HEK293 (cell line): ENCODE results near the gene ZNF529.

Experiments used
- CTCF ChIA-PET: fragments of 350-600 bp; formaldehyde crosslinking; extraction: SDS; loops from one replicate; lab custom pipeline; 2021; ENCODE audit warnings: antibody characterized with exemption; lab: Yijun Ruan, JAX
- POLR2A ChIA-PET: fragments of 300-600 bp; formaldehyde crosslinking; extraction: SDS; loops from one replicate; lab custom pipeline; 2020; ENCODE audit warnings: antibody characterized with exemption, inconsistent platforms; lab: Yijun Ruan, JAX
- H3K27ac ChIP-seq: fragments of 200-500 bp; sonication (Bioruptor generic); 2 replicates; pipeline ENCODE4 v1.5.1; 2014; ENCODE audit warnings: low read depth, low read length, control low read depth, inconsistent platforms; ENCODE audit errors: extremely low read depth
- H3K36me3 ChIP-seq, 2 experiments: fragments of 200-500 bp in 1 of 2; sonication (Bioruptor generic) in 1 of 2; 1 replicate in 1 of 2; 2 replicates in 1 of 2; pipeline ENCODE4 v1.5.1; 2014 to 2017; ENCODE audit warnings: inconsistent platforms in 2 of 2, low read length in 2 of 2; ENCODE audit not compliant: control insufficient read depth in 2 of 2, insufficient read depth in 1 of 2
- H3K4me1 ChIP-seq: fragments of 200-500 bp; sonication (Bioruptor generic); 2 replicates; pipeline ENCODE4 v1.5.1; 2014; ENCODE audit warnings: mild to moderate bottlenecking, low read length, inconsistent platforms; ENCODE audit not compliant: control insufficient read depth, insufficient read depth
- H3K4me3 ChIP-seq: 2 replicates; pipeline ENCODE4 v1.5.1; 2011; ENCODE audit warnings: low read depth, mild to moderate bottlenecking, control low read depth, low read length, moderate library complexity
- H3K9me3 ChIP-seq: fragments of 200-500 bp; sonication (Bioruptor generic); 2 replicates; pipeline ENCODE4 v1.5.1; 2014; ENCODE audit warnings: low read depth, low read length, inconsistent platforms; ENCODE audit not compliant: control insufficient read depth, insufficient read depth
- HOXA7 ChIP-seq: sonication (generic); formaldehyde crosslinking; IDR thresholded peaks from 2 replicates; pipeline ENCODE4 v1.8.1; 2022; ENCODE audit warnings: missing genetic modification reagents, borderline replicate concordance
- HOXC10 ChIP-seq: sonication (generic); formaldehyde crosslinking; IDR thresholded peaks from 2 replicates; pipeline ENCODE4 v1.8.1; 2023; ENCODE audit warnings: mild to moderate bottlenecking, missing genetic modification reagents
- HOXD13 ChIP-seq: sonication (generic); formaldehyde crosslinking; IDR thresholded peaks from 2 replicates; pipeline ENCODE4 v1.8.0; 2022; ENCODE audit warnings: missing genetic modification reagents, borderline replicate concordance
- PRDM4 ChIP-seq: fragments of 450-650 bp; formaldehyde crosslinking; IDR thresholded peaks from 2 replicates; pipeline ENCODE4 v1.5.1; 2017; ENCODE audit warnings: missing biosample characterization, missing genetic modification characterization
- PRDM6 ChIP-seq: fragments of 450-650 bp; formaldehyde crosslinking; IDR thresholded peaks from 2 replicates; pipeline ENCODE4 v1.5.1; 2017; ENCODE audit warnings: missing biosample characterization, missing genetic modification characterization
- SCRT1 ChIP-seq: fragments of 450-650 bp; formaldehyde crosslinking; IDR thresholded peaks from 2 replicates; pipeline ENCODE4 v1.5.1; 2016; ENCODE audit warnings: missing biosample characterization, missing genetic modification characterization, borderline replicate concordance
- SETDB1 ChIP-seq: IDR thresholded peaks from one replicate; pipeline ENCODE4 v1.6.1; 2017; ENCODE audit warnings: mild to moderate bottlenecking, low read length, moderate library complexity, mixed read lengths; ENCODE audit not compliant: insufficient read length
- TCF7L2 ChIP-seq: IDR thresholded peaks from 2 replicates; pipeline ENCODE4 v1.6.1; 2011; ENCODE audit warnings: low read depth, mild to moderate bottlenecking, inconsistent platforms, low read length, moderate library complexity, borderline replicate concordance
- YY1 ChIP-seq: fragments of 450-650 bp; formaldehyde crosslinking; IDR thresholded peaks from 2 replicates; pipeline ENCODE4 v1.5.1; 2018; ENCODE audit warnings: missing biosample characterization, missing genetic modification characterization
- ZBTB7A ChIP-seq: fragments of 450-650 bp; formaldehyde crosslinking; IDR thresholded peaks from 2 replicates; pipeline ENCODE4 v1.5.1; 2016; ENCODE audit warnings: low read depth, missing biosample characterization, missing genetic modification characterization
- ZNF10 ChIP-seq: fragments of 450-650 bp; formaldehyde crosslinking; IDR thresholded peaks from 2 replicates; pipeline ENCODE4 v1.5.1; 2017; ENCODE audit warnings: missing biosample characterization, missing genetic modification characterization
- ZNF121 ChIP-seq: fragments of 450-650 bp; formaldehyde crosslinking; IDR thresholded peaks from 2 replicates; pipeline ENCODE4 v1.5.1; 2016; ENCODE audit warnings: missing biosample characterization, missing genetic modification characterization
- ZNF138 ChIP-seq: fragments of 450-650 bp; formaldehyde crosslinking; IDR thresholded peaks from 2 replicates; pipeline ENCODE4 v1.5.1; 2016; ENCODE audit warnings: missing biosample characterization, missing genetic modification characterization, borderline replicate concordance
- ZNF2 ChIP-seq: fragments of 450-650 bp; formaldehyde crosslinking; IDR thresholded peaks from 2 replicates; pipeline ENCODE4 v1.5.1; 2016; ENCODE audit warnings: missing biosample characterization, missing genetic modification characterization
- ZNF202 ChIP-seq: fragments of 450-650 bp; formaldehyde crosslinking; IDR thresholded peaks from 2 replicates; pipeline ENCODE4 v1.5.1; 2016; ENCODE audit warnings: missing biosample characterization, missing genetic modification characterization, borderline replicate concordance
- ZNF211 ChIP-seq: fragments of 450-650 bp; formaldehyde crosslinking; IDR thresholded peaks from 2 replicates; pipeline ENCODE4 v1.5.1; 2016; ENCODE audit warnings: low read depth, missing biosample characterization, missing genetic modification characterization
- ZNF248 ChIP-seq: fragments of 450-650 bp; formaldehyde crosslinking; IDR thresholded peaks from 2 replicates; pipeline ENCODE4 v1.5.1; 2017; ENCODE audit warnings: missing biosample characterization, missing genetic modification characterization
- ZNF266 ChIP-seq: fragments of 450-650 bp; formaldehyde crosslinking; IDR thresholded peaks from 2 replicates; pipeline ENCODE4 v1.5.1; 2016; ENCODE audit warnings: missing biosample characterization, missing genetic modification characterization, low read depth
- ZNF274 ChIP-seq, 2 experiments: fragments of 200-500 bp in 1 of 2; fragments of 450-650 bp in 1 of 2; sonication (Bioruptor generic) in 1 of 2; formaldehyde crosslinking in 1 of 2; IDR thresholded peaks; 2 replicates each; pipeline versions ENCODE4 v1.5.1 to v1.6.1; 2014 to 2016; ENCODE audit warnings: borderline replicate concordance in 1 of 2, inconsistent platforms in 1 of 2, low read length in 1 of 2, missing biosample characterization in 1 of 2, missing genetic modification characterization in 1 of 2
- ZNF362 ChIP-seq: fragments of 450-650 bp; formaldehyde crosslinking; IDR thresholded peaks from 2 replicates; pipeline ENCODE4 v1.5.1; 2016; ENCODE audit warnings: missing biosample characterization, missing genetic modification characterization
- ZNF394 ChIP-seq: fragments of 450-650 bp; formaldehyde crosslinking; IDR thresholded peaks from 2 replicates; pipeline ENCODE4 v1.5.1; 2016; ENCODE audit warnings: missing biosample characterization, missing genetic modification characterization, mild to moderate bottlenecking, moderate library complexity, borderline replicate concordance
- ZNF449 ChIP-seq: fragments of 450-650 bp; formaldehyde crosslinking; IDR thresholded peaks from 2 replicates; pipeline ENCODE4 v1.5.1; 2017; ENCODE audit warnings: missing biosample characterization, mild to moderate bottlenecking, missing genetic modification characterization, moderate library complexity
- ZNF548 ChIP-seq: fragments of 450-650 bp; formaldehyde crosslinking; IDR thresholded peaks from 2 replicates; pipeline ENCODE4 v1.5.1; 2016; ENCODE audit warnings: missing biosample characterization, missing genetic modification characterization
- ZNF596 ChIP-seq: fragments of 450-650 bp; IDR thresholded peaks from 2 replicates; pipeline ENCODE4 v1.5.0; 2018; ENCODE audit warnings: missing biosample characterization, mild to moderate bottlenecking, missing genetic modification characterization, moderate library complexity
- ZNF624 ChIP-seq: fragments of 450-650 bp; formaldehyde crosslinking; IDR thresholded peaks from 2 replicates; pipeline ENCODE4 v1.5.1; 2017; ENCODE audit warnings: missing biosample characterization, missing genetic modification characterization
- ZNF747 ChIP-seq: fragments of 450-650 bp; formaldehyde crosslinking; IDR thresholded peaks from 2 replicates; pipeline ENCODE4 v1.5.1; 2016; ENCODE audit warnings: missing biosample characterization, missing genetic modification characterization
- ZNF830 ChIP-seq: fragments of 450-650 bp; IDR thresholded peaks from 2 replicates; pipeline ENCODE4 v1.5.0; 2018; ENCODE audit warnings: missing biosample characterization, missing genetic modification characterization, low read depth, mild to moderate bottlenecking, moderate library complexity
- ZNF843 ChIP-seq: fragments of 450-650 bp; formaldehyde crosslinking; IDR thresholded peaks from 2 replicates; pipeline ENCODE4 v1.5.1; 2016; ENCODE audit warnings: missing biosample characterization, missing genetic modification characterization
- ZSCAN4 ChIP-seq: fragments of 450-650 bp; formaldehyde crosslinking; IDR thresholded peaks from 2 replicates; pipeline ENCODE4 v1.5.1; 2017; ENCODE audit warnings: missing biosample characterization, missing genetic modification characterization

Gene ZNF529

GRCh38 chr19:36528194-36528920 is 44.7 kb downstream of the ZNF529 start, which contains the start of gene ZNF260:
ZNF260 (minus strand) TSS chr19:36528271; CDS start chr19:36515238, 13,033 bp downstream.
- POLR2A ChIA-PET: interaction anchor here (0.6 to 4.9 kb wide), 31 partner anchors 11 to 1103 kb away, joined by 3 to 65 read pairs (median 3); partner anchors contain the start of genes POLR2I, TBCB, ZFP14 and ZNF146
- H3K27ac ChIP-seq: peak within 1 kb of the TSS; percentile 96
- CTCF ChIA-PET: interaction anchor here (0.5 to 0.7 kb wide), 2 partner anchors 117 to 182 kb away, joined by 4 to 5 read pairs; no protein-coding TSS in a partner anchor
- TF ChIP-seq ZNF596 (tag by site-specific recombination) (no peak), ZNF394 (tag by site-specific recombination) (peak; percentile 80), ZNF830 (tag by site-specific recombination) (no peak), PRDM4 (tag by site-specific recombination) (peak; percentile 56; the same call in 1 of the 2 replicates), ZNF362 (tag by site-specific recombination) (no peak), HOXD13 (CRISPR knock-in tag) (no peak), ZSCAN4 (peak; percentile 80), ZNF211 (tag by site-specific recombination) (no peak), ZNF624 (tag by site-specific recombination) (no peak), ZNF449 (tag by site-specific recombination) (peak; percentile 85; the same call in 1 of the 2 replicates), ZNF548 (no peak), ZNF747 (tag by site-specific recombination) (no peak), ZNF274 (IDR thresholded peaks at IDR 0.05; ENCODE audit: low read length) (no peak), ZNF274 (tag by site-specific recombination; IDR thresholded peaks at IDR 0.05; ENCODE audit: borderline replicate concordance) (no peak; the same call in 1 of the 2 replicates), ZNF266 (no peak), ZNF2 (tag by site-specific recombination) (peak; percentile 96), TCF7L2 (no peak), ZNF121 (tag by site-specific recombination) (peak; percentile 100), PRDM6 (no peak), ZNF138 (tag by site-specific recombination) (no peak), ZNF202 (tag by site-specific recombination) (no peak), SCRT1 (no peak), ZNF10 (tag by site-specific recombination) (0 out of 2 replicates have a peak, but pooled peaks have one; percentile 60), HOXC10 (CRISPR knock-in tag) (no peak), ZBTB7A (tag by site-specific recombination) (peak; percentile 88), ZNF248 (tag by site-specific recombination) (no peak), ZNF843 (tag by site-specific recombination) (peak; percentile 80), HOXA7 (no peak), SETDB1 (no peak), YY1 (peak; percentile 99)

More at GRCh38 chr19:36528194-36528920, 44.7 kb downstream of the ZNF529 start, which contains the start of gene ZNF260:
- Histone ChIP-seq H3K4me1 (peaks cover 8% of the 10 kb centered on the region; the same call in 1 of the 2 replicates), H3K36me3 (peaks cover 27 to 52% of the 10 kb centered on the region in 2 experiments), H3K9me3 (peaks cover 23% of the 10 kb centered on the region), H3K4me3 (peak within 1 kb of the TSS; percentile 91)
